Endothelial cell of umbilical vein (primary cell): ENCODE results near the gene ARHGEF5. TPM values are rescaled to one million over a fixed set of nuclear protein-coding genes. Genes with fewer than 3 reads are reported as not detected.

ENCODE experiments used
- BruUV-seq: library from RNA; stranded (reverse); fragments of 400-500 nt; replicated peaks from 2 replicates; lab custom pipeline; 2021; lab: Mats Ljungman, UMichigan
- CTCF ChIA-PET: fragments of 300-600, 350-600 bp; sonication (Branson Sonifier 250); formaldehyde crosslinking; loops from one replicate; lab custom pipeline; 2021; ENCODE audit warnings: antibody characterized with exemption, inconsistent platforms; lab: Charles Lee
- POLR2A ChIA-PET: fragments of 300-600, 350-600 bp; sonication (Branson Sonifier 250); formaldehyde crosslinking; loops from one replicate; lab custom pipeline; 2021; ENCODE audit warnings: antibody characterized with exemption, inconsistent platforms; lab: Charles Lee
- DNase-seq: peaks from one replicate; pipeline ENCODE4 v3.0.0-alpha.2; 2011; ENCODE audit warnings: low read depth, low spot score
- FAIRE-seq: peaks from 2 replicates; lab custom pipeline; 2011; peaks lifted over from hg19 to GRCh38; lab: Jason Lieb, UNC
- H2AFZ ChIP-seq: 2 replicates; pipeline ENCODE4 v1.6.0; 2012; ENCODE audit warnings: low read depth, low read length, control low read depth, inconsistent platforms
- H3K27ac ChIP-seq: 2 replicates; pipeline ENCODE4 v1.5.1; 2011; ENCODE audit warnings: low read depth, mild to moderate bottlenecking, control low read depth, low read length, moderate library complexity; ENCODE audit not compliant: insufficient read depth
- H3K27me3 ChIP-seq, 2 experiments: 2 replicates each; pipeline versions ENCODE4 v1.6.0 to v1.6.1; 2011; ENCODE audit warnings: low read length in 2 of 2, mixed read lengths in 1 of 2; ENCODE audit not compliant: control insufficient read depth in 2 of 2, insufficient read depth in 2 of 2
- H3K36me3 ChIP-seq, 2 experiments: 2 replicates in 1 of 2; 3 replicates in 1 of 2; pipeline ENCODE4 v1.5.1; 2011; ENCODE audit warnings: low read length in 2 of 2, mild to moderate bottlenecking in 1 of 2, moderate library complexity in 1 of 2; ENCODE audit not compliant: control insufficient read depth in 2 of 2, insufficient read depth in 2 of 2; ENCODE audit errors: extremely low read depth in 1 of 2
- H3K4me1 ChIP-seq: 3 replicates; pipeline ENCODE4 v1.5.1; 2011; ENCODE audit warnings: mild to moderate bottlenecking, low read length; ENCODE audit not compliant: control insufficient read depth, insufficient read depth; ENCODE audit errors: extremely low read depth
- H3K4me2 ChIP-seq: 2 replicates; pipeline ENCODE4 v1.6.1; 2011; ENCODE audit warnings: low read length, control low read depth, mixed read lengths; ENCODE audit not compliant: insufficient read depth
- H3K4me3 ChIP-seq, 3 experiments: fragments of 200-600 bp in 1 of 3; sonication (generic), shearing (Covaris generic) in 1 of 3; replicated peaks in 1 of 3; 2 replicates each; pipeline ENCODE4 v1.5.1; 2011 to 2016; ENCODE audit warnings: control low read depth in 3 of 3, low read length in 3 of 3, mild to moderate bottlenecking in 2 of 3, inconsistent platforms in 1 of 3, low read depth in 1 of 3, moderate library complexity in 1 of 3; ENCODE audit not compliant: insufficient read depth in 1 of 3
- H3K79me2 ChIP-seq: 2 replicates; pipeline ENCODE4 v1.6.0; 2012; ENCODE audit warnings: low read length, inconsistent platforms; ENCODE audit not compliant: control insufficient read depth, insufficient read depth
- H3K9ac ChIP-seq: replicated peaks from 2 replicates; pipeline ENCODE3; 2011; ENCODE audit warnings: low read length, control low read depth; ENCODE audit not compliant: insufficient read depth; ENCODE audit errors: extremely low read depth
- H3K9me1 ChIP-seq: replicated peaks from 3 replicates; pipeline ENCODE4 v1.6.0; 2011; ENCODE audit warnings: mild to moderate bottlenecking, low read length; ENCODE audit not compliant: control insufficient read depth, insufficient read depth; ENCODE audit errors: extremely low read depth
- H3K9me3 ChIP-seq: replicated peaks from 2 replicates; pipeline ENCODE4 v1.5.1; 2012; ENCODE audit warnings: low read length, inconsistent platforms; ENCODE audit not compliant: control insufficient read depth, insufficient read depth
- H4K20me1 ChIP-seq: replicated peaks from 2 replicates; pipeline ENCODE3; 2011; ENCODE audit warnings: mild to moderate bottlenecking, low read length; ENCODE audit not compliant: control insufficient read depth, insufficient read depth; ENCODE audit errors: extremely low read depth
- CTCF ChIP-seq, 2 donors: IDR thresholded peaks; 1 replicate in 1 of 2; 2 replicates in 1 of 2; pipeline ENCODE4 v1.5.1; 2011; ENCODE audit warnings: low read length in 2 of 2, mild to moderate bottlenecking in 2 of 2, moderate library complexity in 2 of 2, control low read depth in 1 of 2, inconsistent platforms in 1 of 2, low read depth in 1 of 2; ENCODE audit not compliant: insufficient read depth in 1 of 2; ENCODE audit errors: extremely low read depth in 1 of 2
- EZH2 ChIP-seq: IDR thresholded peaks from 2 replicates; pipeline ENCODE4 v1.6.1; 2012; ENCODE audit warnings: borderline replicate concordance, low read depth, mild to moderate bottlenecking, moderate library complexity, low read length, inconsistent platforms; ENCODE audit not compliant: severe bottlenecking
- GATA2 ChIP-seq: IDR thresholded peaks from 2 replicates; pipeline ENCODE4 v1.7.0; 2011; ENCODE audit warnings: low read depth, mild to moderate bottlenecking, moderate library complexity, mixed read lengths, low read length; ENCODE audit not compliant: insufficient read length, insufficient read depth
- JUN ChIP-seq: IDR thresholded peaks from 2 replicates; pipeline ENCODE4 v1.6.1; 2011; ENCODE audit warnings: borderline replicate concordance, low read depth; ENCODE audit not compliant: insufficient read length, insufficient read depth
- MYC ChIP-seq: IDR thresholded peaks from one replicate; pipeline ENCODE4 v1.6.1; 2011; ENCODE audit warnings: mild to moderate bottlenecking, low read depth, low read length
- POLR2A ChIP-seq: IDR thresholded peaks from 2 replicates; pipeline ENCODE4 v1.6.1; 2012; ENCODE audit warnings: low read depth, mild to moderate bottlenecking, control low read depth, low read length
- POLR2AphosphoS5 ChIP-seq: IDR thresholded peaks from 2 replicates; pipeline ENCODE4 v1.6.1; 2012; ENCODE audit warnings: low read depth, mild to moderate bottlenecking, control low read depth, low read length, moderate library complexity; ENCODE audit not compliant: insufficient read depth
- dilution Hi-C: fragments of 300-500 bp; cut with MboI; formaldehyde crosslinking; loops from one replicate; pipeline ENCODE4 v1.15.0; 2019; ENCODE audit warnings: low sequenced_read_pairs; ENCODE audit not compliant: extremely low pct_ligation_motif_present
- intact Hi-C: fragments of 100-400 bp; cut with micrococcal nuclease; formaldehyde crosslinking; loops from one replicate; pipeline ENCODE4 v1.10.0; 2022
- polyA plus RNA-seq, 4 experiments: library from polyadenylated mRNA; depleted of rRNA in 3 of 4; stranded (reverse) in 3 of 4; unstranded in 1 of 4; fragments of >200 nt; gene quantifications; 2 replicates each; pipeline versions ENCODE4 v1.2.1 to v1.2.3, GENCODE V29; 2011 to 2012; ENCODE audit warnings: missing spikeins in 1 of 4
- total RNA-seq: library from RNA; stranded (reverse); gene quantifications from 2 replicates; pipeline ENCODE4 v1.2.3, GENCODE V29; 2021

ARHGEF5 gene
- total and polyA plus RNA-seq, 2 donors (not counting 3 experiments of a cell fraction or from before 2014, with no cell fraction given), result 1.1 to 1.5 TPM

DNA sequence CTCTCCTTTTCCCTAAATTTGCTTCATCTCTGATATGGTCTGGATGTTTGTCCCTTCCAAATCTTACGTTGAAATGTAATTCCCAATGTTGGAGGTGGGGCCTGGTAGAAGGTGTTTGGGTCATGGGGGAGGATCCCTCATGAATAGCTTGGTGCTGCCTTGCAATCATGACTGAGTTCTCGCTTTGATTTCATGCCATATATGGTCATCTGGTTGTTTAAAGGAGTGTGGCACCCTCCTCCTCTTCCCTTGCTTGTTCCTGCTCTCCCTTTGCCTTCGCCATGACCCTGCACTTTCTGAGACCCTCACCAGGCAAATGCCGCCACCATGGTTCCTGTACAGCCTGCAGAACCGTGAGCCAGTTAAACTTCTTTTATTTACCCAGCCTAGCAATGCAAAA, 33.7 kb downstream of the ARHGEF5 start:
- H3K36me3 ChIP-seq, result no peaks in the 10 kb centered on the region
- FAIRE-seq, result no peak
- TF ChIP-seq GATA2 (no peak), POLR2AphosphoS5 (no peak), EZH2 (no peak), CTCF (IDR thresholded peaks at IDR 0.05; ENCODE audit: extremely low read depth in 1 of 2, insufficient read depth in 1 of 2, low read depth in 1 of 2, low read length in 2 of 2) (no peak), POLR2A (no peak), JUN (no peak), MYC (no peak)
- no peak for DNase-seq
- H3K79me2 ChIP-seq, result no peaks in the 10 kb centered on the region
- POLR2A ChIA-PET, result no interaction called here
- H3K27me3 ChIP-seq, result no peaks in the 10 kb centered on the region
- no peak overlapping the region for H3K4me2 ChIP-seq
- no peak overlapping the region for H3K4me3 ChIP-seq
- no peak overlapping the region for H3K9ac ChIP-seq
- H3K9me3 ChIP-seq, result no peaks in the 10 kb centered on the region
- no peak overlapping the region for H2AFZ ChIP-seq
- dilution Hi-C loops, result no loop called here
- no peaks in the 10 kb centered on the region for H3K4me1 ChIP-seq
- H3K27ac ChIP-seq, result no peak overlapping the region
- no peaks in the 10 kb centered on the region for H3K9me1 ChIP-seq
- CTCF ChIA-PET, result no interaction called here
- no TSS peak for BruUV-seq
- no peaks in the 10 kb centered on the region for H4K20me1 ChIP-seq
- intact Hi-C loops, result no loop called here
